Stimulated activated CD8-positive, alpha-beta memory T cell treated with anti-CD3 and anti-CD28 coated beads, Interleukin-2, amount 100 ng/mL, for 48 hours (primary cell): ENCODE results near the gene PSEN1.

Experiments used
- DNase-seq, 2 donors: peaks; one replicate each; pipeline ENCODE4 v3.0.0-alpha.2; 2020; ENCODE audit warnings: low read depth in 2 of 2

The PSEN1 gene

DNA sequence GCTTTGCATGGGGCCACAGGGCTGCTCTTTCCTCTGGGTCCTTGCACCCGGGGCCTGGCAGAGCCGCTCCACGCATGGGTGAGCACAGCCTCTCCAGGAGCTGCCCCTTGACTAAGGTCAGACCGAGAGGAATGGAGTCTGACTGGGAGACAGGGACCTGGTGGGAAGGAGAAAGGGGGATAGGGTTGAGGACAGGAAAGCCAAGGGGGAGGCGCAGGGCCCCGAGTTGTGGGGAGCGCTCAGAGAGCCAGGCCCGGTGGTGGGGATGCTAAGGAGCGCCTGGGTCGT is 117.0 kb downstream of the PSEN1 start:
- DNase-seq = no peak

- no peak for DNase-seq
These were observed 117.4 kb downstream of the PSEN1 start for GRCh38 chr14:73253721-73254120.

- DNase-seq = no peak
These were observed 118.1 kb downstream of the PSEN1 start for GRCh38 chr14:73254247-73255004.

- DNase-seq = no peak
These were observed 118.7 kb downstream of the PSEN1 start for GRCh38 chr14:73255005-73255400.

- DNase-seq = no peak
These were observed 119.5 kb downstream of the PSEN1 start for GRCh38 chr14:73255693-73256225.

- DNase-seq = no peak
These were observed 121.8 kb downstream of the PSEN1 start for GRCh38 chr14:73258076-73258475.

DNA sequence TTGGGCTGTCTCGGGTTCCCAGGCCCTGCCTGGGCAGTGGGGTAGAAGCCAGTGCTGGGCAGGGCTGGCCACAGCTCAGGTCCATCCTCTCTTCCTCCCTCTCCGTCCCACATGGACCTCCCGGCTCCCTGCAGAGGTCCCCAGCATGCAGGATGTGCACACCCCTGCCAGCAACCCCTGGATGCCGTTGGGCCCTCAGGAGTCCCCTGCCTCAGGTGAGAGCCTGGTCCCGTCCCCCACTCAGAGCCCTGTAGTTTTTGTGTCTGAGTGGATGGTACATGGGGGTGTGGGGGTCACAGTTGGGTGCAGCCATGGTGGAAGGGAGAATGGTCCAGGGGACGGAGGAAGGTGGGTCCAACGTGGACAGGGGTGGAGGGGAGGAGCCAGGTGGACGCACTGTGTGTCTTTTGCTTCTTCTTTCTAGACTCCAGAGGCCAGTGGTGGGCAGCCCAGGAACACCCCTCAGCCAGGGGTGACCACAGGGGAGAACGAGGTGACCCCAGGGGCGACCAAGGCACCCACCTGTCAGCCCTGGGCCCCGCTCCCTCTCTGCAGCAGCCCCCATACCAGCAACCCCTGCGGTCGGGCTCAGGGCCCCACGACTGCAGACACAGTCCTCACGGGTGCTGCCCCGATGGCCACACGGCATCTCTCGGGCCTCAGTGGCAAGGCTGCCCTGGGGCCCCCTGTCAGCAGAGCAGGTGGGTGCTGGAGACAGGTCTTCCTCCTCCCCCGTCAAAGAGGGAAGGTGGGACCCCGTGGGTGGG is 122.7 kb downstream of the PSEN1 start:
- no peak for DNase-seq

GRCh38 chr14:73259837-73260236 is 123.5 kb downstream of the PSEN1 start:
- no peak for DNase-seq

DNA sequence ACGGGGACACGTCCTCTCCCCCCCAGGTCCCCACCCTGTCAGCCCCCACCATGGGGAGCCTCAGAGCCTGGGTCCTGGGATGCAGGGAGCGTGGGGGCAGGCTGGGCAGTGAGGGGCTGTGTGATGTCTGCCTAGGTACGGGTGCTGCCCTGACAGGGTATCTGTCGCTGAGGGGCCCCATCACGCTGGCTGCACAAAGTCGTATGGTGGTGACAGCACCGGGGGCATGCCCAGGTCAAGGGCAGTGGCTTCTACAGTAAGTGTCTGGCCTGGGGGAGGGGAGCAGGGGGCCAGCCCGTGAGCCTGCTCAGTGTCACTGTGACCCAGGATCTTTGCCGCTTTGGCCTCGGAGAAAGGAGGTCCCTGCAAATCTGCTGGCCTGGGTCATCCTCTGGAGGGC is 124.3 kb downstream of the PSEN1 start:
- no peak for DNase-seq

- DNase-seq = no peak
These were observed 124.8 kb downstream of the PSEN1 start for GRCh38 chr14:73261075-73261474.

DNA sequence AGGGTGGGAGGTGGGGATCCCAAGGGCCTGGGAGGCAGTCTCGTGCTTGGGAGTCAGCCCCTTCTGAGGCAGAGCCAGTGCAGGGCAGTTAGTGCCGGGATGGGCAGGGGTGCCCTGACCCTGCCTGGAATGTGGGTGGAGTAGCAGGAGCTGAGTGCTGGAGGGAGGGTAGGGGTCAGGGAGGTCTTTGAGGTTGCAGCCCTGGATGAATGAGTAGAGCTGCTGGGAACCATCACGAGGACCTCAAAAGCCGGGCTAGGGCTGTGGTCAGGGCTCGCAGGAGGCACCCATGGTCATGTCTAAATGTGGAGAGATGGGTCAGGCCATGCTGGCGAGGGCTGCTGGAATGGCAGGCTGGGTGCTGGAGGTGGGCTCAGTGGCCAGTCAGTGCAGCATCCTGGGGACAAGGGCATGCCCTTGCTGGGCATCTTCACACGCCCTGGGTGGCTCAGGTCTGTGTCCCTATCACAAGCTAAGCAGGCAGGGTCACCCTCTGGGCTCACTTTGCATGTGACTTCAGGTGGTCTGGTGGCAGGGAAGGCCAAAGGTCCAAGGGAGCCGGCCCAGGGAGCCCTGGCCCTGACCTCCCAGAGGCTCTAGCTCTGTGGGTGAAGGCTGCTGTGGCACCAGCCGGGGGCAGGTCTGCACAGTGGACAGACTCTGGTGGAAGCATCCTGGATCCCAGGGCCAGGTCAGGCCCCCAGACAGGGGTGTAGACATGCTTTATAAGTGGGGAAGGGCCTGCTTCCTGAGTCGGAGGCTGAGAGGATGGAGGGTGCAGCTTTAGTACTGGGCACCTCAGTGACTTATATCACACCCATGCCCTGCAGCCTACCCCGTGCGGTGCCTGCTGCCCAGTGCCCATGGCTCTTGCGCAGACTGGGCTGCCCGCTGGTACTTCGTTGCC is 125.5 kb downstream of the PSEN1 start:
- DNase-seq = no peak

- no peak for DNase-seq
These were observed 126.3 kb downstream of the PSEN1 start for GRCh38 chr14:73262427-73263183.

- no peak for DNase-seq
These were observed 127.3 kb downstream of the PSEN1 start for GRCh38 chr14:73263606-73264005.

DNA sequence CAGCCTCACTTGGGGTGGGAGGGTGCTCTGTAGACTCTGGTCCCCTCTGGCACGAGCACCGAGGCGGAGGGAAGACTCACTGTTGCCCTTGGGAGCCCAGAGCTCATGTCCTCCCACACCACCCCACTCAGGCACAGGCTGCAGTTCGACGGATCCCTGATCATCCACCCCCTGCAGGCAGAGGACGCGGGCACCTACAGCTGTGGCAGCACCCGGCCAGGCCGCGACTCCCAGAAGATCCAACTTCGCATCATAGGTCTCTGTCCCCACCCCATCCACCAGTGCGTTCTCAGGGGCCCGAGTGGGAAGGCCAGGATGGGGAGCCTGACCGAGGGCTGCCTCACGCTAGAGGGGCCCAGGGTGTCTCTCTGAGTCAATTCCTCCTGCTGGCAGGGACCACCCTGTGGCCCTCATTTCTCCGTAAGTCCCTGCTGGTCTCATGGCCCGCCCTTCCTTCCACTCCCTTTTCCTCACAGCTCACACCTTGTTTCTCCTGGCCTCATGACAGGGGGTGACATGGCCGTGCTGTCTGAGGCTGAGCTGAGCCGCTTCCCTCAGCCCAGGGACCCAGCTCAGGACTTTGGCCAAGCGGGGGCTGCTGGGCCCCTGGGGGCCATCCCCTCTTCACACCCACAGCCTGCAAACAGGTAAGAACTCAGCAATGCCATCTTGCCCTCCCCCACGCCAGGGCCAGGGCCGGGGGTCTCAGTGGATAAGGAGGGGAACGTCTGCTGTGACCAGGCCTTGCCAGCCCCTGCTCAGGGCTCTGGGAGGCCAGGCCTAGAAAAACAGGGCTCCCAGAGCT is 128.0 kb downstream of the PSEN1 start:
- DNase-seq = no peak

- DNase-seq = no peak
These were observed 128.8 kb downstream of the PSEN1 start for GRCh38 chr14:73264885-73265720.

GRCh38 chr14:73265721-73266046 is 129.4 kb downstream of the PSEN1 start:
- DNase-seq = no peak

- no peak for DNase-seq
These were observed 130.0 kb downstream of the PSEN1 start for GRCh38 chr14:73266317-73266716.

DNA sequence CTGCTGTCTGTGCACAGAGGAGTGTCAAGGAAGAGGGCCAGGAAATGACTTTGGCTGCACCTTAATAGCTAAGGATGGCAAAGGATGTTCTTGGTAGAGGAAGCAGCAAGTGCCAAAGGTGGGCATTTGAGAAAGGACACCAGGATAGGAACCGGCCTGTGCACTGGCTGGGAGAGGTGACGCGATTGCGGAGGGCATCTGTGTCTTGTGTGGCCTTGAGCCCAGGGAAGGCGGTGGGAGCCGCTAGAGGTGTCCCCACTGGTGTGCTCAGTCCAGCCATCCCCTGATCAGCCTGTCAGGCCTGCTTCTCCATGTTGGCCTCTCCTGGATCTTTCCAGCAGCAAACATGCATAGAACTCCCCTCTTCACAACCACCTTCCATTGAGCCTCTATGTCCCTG is 131.2 kb downstream of the PSEN1 start:
- DNase-seq = no peak

DNA sequence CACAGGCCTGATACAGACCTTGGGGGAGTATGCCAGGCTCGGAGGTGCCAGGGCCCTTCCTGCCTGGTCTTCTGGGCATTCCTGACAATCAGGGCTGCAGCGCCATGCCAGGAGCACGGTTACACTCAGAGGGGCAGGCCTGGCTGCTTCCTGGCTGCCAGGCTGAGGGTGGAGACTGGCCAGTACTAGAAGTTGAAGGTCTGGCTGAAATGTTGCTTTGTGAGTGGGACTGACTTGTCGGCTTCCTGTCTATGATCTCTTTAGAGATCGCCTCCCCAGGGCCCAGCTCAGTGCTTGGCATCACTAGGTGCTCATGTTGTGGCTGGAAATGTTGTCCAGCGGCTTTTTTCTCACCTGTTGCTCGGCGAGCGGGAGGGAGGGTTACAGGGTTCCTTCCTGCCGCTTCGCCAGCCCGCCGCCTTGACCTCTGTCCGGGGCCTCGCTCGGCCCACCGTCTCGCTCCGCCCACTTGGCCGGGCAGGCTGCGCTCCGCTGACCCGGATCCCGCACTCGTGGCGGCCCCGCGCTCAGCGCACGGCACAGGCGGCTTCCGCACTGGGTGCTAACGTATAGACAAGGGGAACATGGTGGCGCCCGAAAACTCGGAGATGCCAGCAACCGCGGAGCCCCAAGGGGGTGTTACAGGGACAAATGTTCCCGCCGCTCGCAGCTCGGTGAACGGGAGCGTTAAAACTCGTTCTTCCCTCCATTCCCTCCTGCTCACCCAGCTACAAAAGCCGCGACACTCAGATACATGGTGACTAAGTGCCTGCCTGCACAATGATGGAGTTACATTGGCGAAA is 133.6 kb downstream of the PSEN1 start:
- no peak for DNase-seq
